Measurements from ENCODE around the gene ITPKB. TPM values are rescaled to one million over a fixed set of nuclear protein-coding genes. Genes with fewer than 3 reads are reported as not detected.

The ITPKB gene
- total and polyA plus RNA-seq, 2 of the 13 experiments (the other 11 are each of a cell fraction or from before 2014, with no cell fraction given) = not detected

GRCh38 chr1:226730071-226730470, 9.0 kb downstream of the ITPKB start:
- Histone ChIP-seq H3K4me2 (ENCODE audit: low read depth, low read length) (no peak overlapping the region), H3K4me3 (replicated peaks in 1 of 3; ENCODE audit: insufficient read depth in 1 of 3, low read depth in 2 of 3, low read length in 3 of 3) (no peak overlapping the region), H3K4me1 (ENCODE audit: insufficient read depth, low read length) (no peaks in the 10 kb centered on the region), H3K9ac (ENCODE audit: insufficient read depth, low read depth, low read length) (no peak overlapping the region), H3K79me2 (ENCODE audit: insufficient read depth, low read length) (no peaks in the 10 kb centered on the region), H3K27ac (ENCODE audit: extremely low read length, insufficient read depth, low read length) (no peak overlapping the region), H3K36me3 (replicated peaks in 1 of 2; ENCODE audit: control insufficient read depth in 1 of 2, insufficient read depth in 2 of 2, low read length in 2 of 2) (no peaks in the 10 kb centered on the region), H4K20me1 (ENCODE audit: insufficient read depth, low read length) (no peaks in the 10 kb centered on the region), H3K27me3 (ENCODE audit: control insufficient read depth in 1 of 2, insufficient read depth in 2 of 2, low read length in 2 of 2) (peaks cover 2 to 45% of the 10 kb centered on the region in 2 experiments), H2AFZ (ENCODE audit: low read length) (no peak overlapping the region), H3K9me3 (ENCODE audit: low read length) (no peaks in the 10 kb centered on the region)
- TF ChIP-seq SKI (IDR thresholded peaks at IDR 0.05; ENCODE audit: partially characterized antibody) (no peak), ZNF24 (IDR thresholded peaks at IDR 0.05) (no peak), XBP1 (CRISPR knock-in tag; IDR thresholded peaks at IDR 0.05) (no peak), ZNF350 (CRISPR knock-in tag; IDR thresholded peaks at IDR 0.05; ENCODE audit: borderline replicate concordance, low read depth) (no peak), ZBTB40 (IDR thresholded peaks at IDR 0.05) (no peak), ZBTB40 (CRISPR knock-in tag; IDR thresholded peaks at IDR 0.05) (no peak), NFYB (CRISPR knock-in tag; IDR thresholded peaks at IDR 0.05) (no peak), ZNF354B (CRISPR knock-in tag; IDR thresholded peaks at IDR 0.05) (no peak), ZSCAN29 (CRISPR knock-in tag; conservative IDR thresholded peaks at IDR 0.05) (no peak), ARHGAP35 (CRISPR knock-in tag; IDR thresholded peaks at IDR 0.05; ENCODE audit: borderline replicate concordance) (no peak), CCAR2 (optimal IDR thresholded peaks at IDR 0.05; ENCODE audit: low read depth, low read length) (no peak), ZFYVE20 (CRISPR knock-in tag; IDR thresholded peaks at IDR 0.05; ENCODE audit: borderline replicate concordance, low read depth) (no peak), ZNF264 (CRISPR knock-in tag; IDR thresholded peaks at IDR 0.05) (no peak)
- TF ChIP-seq, protein P1, sequence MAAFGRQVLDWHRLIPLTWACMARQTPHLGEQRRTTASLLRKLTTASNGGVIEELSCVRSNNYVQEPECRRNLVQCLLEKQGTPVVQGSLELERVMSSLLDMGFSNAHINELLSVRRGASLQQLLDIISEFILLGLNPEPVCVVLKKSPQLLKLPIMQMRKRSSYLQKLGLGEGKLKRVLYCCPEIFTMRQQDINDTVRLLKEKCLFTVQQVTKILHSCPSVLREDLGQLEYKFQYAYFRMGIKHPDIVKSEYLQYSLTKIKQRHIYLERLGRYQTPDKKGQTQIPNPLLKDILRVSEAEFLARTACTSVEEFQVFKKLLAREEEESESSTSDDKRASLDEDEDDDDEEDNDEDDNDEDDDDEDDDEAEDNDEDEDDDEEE (CRISPR knock-in tag; IDR thresholded peaks at IDR 0.05) = no peak
- in situ Hi-C loops (cut with HindIII; ENCODE audit: extremely low pct_ligation_motif_present, low pct_unique_long_range_greater_than_20kb) = no loop called here
- intact Hi-C loops (cut with micrococcal nuclease; ENCODE audit: unreplicated experiment) = no loop called here
- CTCF ChIA-PET (ENCODE audit: low intra/inter-chr PET ratio, low total read pairs) = no interaction called here
- ATAC-seq (no peak), DNase-seq (ENCODE audit: low spot score) (no peak), FAIRE-seq (no peak)
- WGBS (ENCODE audit: low lambda C conversion rate) = 83% methylated on average over 1 of the region's 1 CpG
- BruUV-seq (replicated peaks) = no TSS peak
- POLR2A ChIA-PET = no interaction called here
